Activated naive CD8-positive, alpha-beta T cell treated with anti-CD3 and anti-CD28 coated beads, Interleukin-2, amount 10 ng/mL, durations not matched to agents 7 days and 5 days (primary cell): ENCODE measurements around the gene PDE6B. TPM values are rescaled to one million over a fixed set of nuclear protein-coding genes. Genes with fewer than 3 reads are reported as not detected.
"Not testable (repeated sequence)": the region's sequence is repeated elsewhere in the genome, so short reads cannot be mapped to it uniquely, and the experiment has no call there.

Source experiments
- ATAC-seq: fragments of 150-1000 bp; cut with Tn5 transposase; one replicate; pipeline ENCODE4 v1.10.0; 2021; ENCODE audit warnings: low read depth, moderate library complexity
- POLR2A ChIA-PET: fragments of 350-600 bp; sonication (Branson Sonifier 250); formaldehyde crosslinking; loops from one replicate; lab custom pipeline; 2021; ENCODE audit warnings: antibody characterized with exemption; lab: Charles Lee
- DNase-seq: peaks from one replicate; pipeline ENCODE4 v3.0.0; 2021
- H3K27ac Mint-ChIP-seq: one replicate; pipeline ENCODE4 v1.8.0; 2022; ENCODE audit warnings: mild to moderate bottlenecking, mixed read lengths
- H3K27me3 Mint-ChIP-seq: one replicate; pipeline ENCODE4 v1.8.0; 2022; ENCODE audit warnings: mild to moderate bottlenecking, moderate library complexity, mixed read lengths
- H3K36me3 Mint-ChIP-seq: one replicate; pipeline ENCODE4 v1.8.0; 2021; ENCODE audit warnings: mild to moderate bottlenecking, mixed read lengths
- H3K4me1 Mint-ChIP-seq: one replicate; pipeline ENCODE4 v1.8.0; 2021; ENCODE audit warnings: mixed read lengths
- H3K4me3 Mint-ChIP-seq: one replicate; pipeline ENCODE4 v1.8.0; 2022; ENCODE audit warnings: mild to moderate bottlenecking, moderate library complexity, mixed read lengths
- H3K9me3 Mint-ChIP-seq: one replicate; pipeline ENCODE4 v1.8.0; 2021; ENCODE audit warnings: mixed read lengths
- total RNA-seq, 2 experiments: library from RNA; stranded (reverse); gene quantifications; one replicate each; pipeline ENCODE4 v1.2.3, GENCODE V29; 2021

Gene PDE6B
- total RNA-seq, 2 experiments from 2014 or later = 16.6 to 23.2 TPM

DNA sequence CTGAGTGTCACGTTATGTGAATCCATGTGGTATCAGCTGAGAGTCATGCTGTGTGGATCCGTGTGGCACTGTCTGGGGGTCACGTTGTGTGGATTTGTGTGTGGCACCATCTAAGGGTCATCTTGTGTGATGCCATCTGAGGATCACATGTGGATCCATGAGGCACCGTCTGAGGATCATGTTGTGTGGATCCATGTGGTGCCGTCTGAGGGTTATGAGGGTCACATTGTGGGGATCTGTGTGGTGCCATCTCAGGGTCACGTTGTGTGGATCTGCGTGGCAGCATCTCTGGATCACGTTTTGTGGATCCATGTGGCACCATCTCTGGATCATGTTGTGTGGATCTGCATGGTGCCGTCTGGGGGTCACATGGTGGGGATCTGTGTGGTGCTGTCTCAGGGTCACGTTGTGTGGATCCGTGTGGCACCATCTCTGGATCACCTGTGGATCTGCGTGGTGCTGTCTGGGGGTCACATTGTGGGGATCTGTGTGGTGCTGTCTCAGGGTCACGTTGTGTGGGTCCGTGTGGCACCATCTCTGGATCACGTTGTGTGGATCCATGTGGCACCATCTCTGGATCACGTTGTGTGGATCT is 6.9 kb downstream of the PDE6B start:
- Mint-ChIP-seq H3K27me3 (peaks cover 2% of the 10 kb centered on the region), H3K4me1 (no peaks in the 10 kb centered on the region), H3K9me3 (peaks cover 11% of the 10 kb centered on the region), H3K4me3 (no peak overlapping the region), H3K27ac (no peak overlapping the region), H3K36me3 (no peaks in the 10 kb centered on the region)
- ATAC-seq (no peak), DNase-seq (no peak)
- POLR2A ChIA-PET = no interaction called here

DNA sequence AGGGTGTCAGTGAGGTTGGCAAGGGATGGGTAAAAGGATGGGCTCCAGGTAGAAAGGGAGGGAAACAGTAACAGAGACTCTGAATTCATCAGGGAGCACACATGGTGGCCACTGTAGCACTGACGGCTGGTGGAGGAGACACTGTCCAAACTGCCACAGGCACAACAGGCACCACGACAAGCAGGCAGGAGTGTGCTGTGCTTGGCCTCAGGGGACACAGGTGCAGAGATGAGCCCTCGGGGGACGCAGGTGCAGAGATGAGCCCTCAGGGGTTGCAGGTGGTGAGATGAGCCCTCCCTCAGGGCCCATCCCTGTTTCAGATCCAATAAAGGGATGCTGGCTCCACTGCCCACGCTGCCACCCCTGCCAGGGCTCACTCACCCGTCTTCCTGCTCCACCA is 7.6 kb downstream of the PDE6B start:
- POLR2A ChIA-PET = no interaction called here
- no peaks in the 10 kb centered on the region for H3K36me3 Mint-ChIP-seq
- ATAC-seq = no peak
- H3K9me3 Mint-ChIP-seq = peaks cover 11% of the 10 kb centered on the region
- DNase-seq = no peak
- H3K27me3 Mint-ChIP-seq = peaks cover 3% of the 10 kb centered on the region
- H3K4me1 Mint-ChIP-seq = no peaks in the 10 kb centered on the region
- no peak overlapping the region for H3K4me3 Mint-ChIP-seq
- H3K27ac Mint-ChIP-seq = no peak overlapping the region

DNA sequence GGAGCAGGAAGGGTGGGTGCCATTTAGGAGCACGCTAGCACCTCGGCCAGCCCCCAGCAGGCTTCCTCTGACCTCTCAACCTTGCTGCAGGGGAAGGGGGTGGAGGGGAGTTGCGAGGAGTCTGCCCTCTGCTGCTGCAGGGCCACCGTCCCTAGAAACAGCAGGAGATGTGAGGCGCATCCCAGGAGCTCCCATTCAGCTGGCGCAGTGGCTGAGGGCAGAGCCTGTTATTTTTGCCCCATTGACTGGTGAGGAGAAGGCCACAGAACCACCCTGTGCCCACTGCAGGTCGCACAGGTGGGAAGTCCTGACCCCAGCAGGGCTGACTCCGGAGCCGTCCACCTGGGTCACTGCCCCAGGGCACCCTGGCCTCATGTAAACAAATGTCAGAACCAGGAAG is 8.0 kb downstream of the PDE6B start:
- Mint-ChIP-seq H3K4me1 (no peaks in the 10 kb centered on the region), H3K9me3 (peaks cover 11% of the 10 kb centered on the region), H3K27ac (no peak overlapping the region), H3K27me3 (peaks cover 3% of the 10 kb centered on the region), H3K4me3 (no peak overlapping the region), H3K36me3 (no peaks in the 10 kb centered on the region)
- ATAC-seq (no peak), DNase-seq (no peak)
- POLR2A ChIA-PET = no interaction called here

DNA sequence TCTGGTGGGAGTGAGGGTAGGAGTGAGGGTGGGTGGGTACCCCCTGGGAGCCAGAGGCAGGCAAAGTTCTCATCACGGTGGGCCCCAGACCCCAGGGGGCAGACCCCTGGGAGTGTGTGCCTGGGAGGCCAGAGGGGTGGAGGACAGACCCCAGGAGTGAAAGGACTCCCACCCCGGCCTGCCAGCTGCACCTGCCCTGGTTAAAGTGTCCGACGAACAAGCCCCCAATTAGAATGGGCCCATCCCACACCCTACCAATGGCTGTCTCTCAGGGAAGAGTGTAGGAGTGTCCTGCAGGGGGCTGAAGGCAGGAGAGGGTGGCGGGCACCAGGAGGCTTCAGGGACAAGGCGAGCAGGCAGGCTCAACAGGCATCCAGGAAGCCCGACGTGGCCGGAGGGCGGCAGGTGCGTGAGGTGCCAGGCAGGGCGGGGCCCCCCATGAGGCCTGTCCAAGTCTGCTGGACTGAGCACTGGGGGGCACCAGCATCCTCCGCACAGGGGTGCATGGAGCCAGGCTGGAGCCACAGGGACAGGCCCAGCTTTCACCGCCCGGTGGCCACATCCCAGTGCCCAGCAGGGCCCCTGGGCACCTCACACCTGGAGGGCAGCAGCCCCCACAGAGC is 8.7 kb downstream of the PDE6B start:
- no peak for ATAC-seq
- H3K36me3 Mint-ChIP-seq = no peaks in the 10 kb centered on the region
- H3K27me3 Mint-ChIP-seq = peaks cover 3% of the 10 kb centered on the region
- no peak overlapping the region for H3K4me3 Mint-ChIP-seq
- peaks cover 11% of the 10 kb centered on the region for H3K9me3 Mint-ChIP-seq
- POLR2A ChIA-PET = no interaction called here
- no peak for DNase-seq
- no peak overlapping the region for H3K27ac Mint-ChIP-seq
- H3K4me1 Mint-ChIP-seq = no peaks in the 10 kb centered on the region

DNA sequence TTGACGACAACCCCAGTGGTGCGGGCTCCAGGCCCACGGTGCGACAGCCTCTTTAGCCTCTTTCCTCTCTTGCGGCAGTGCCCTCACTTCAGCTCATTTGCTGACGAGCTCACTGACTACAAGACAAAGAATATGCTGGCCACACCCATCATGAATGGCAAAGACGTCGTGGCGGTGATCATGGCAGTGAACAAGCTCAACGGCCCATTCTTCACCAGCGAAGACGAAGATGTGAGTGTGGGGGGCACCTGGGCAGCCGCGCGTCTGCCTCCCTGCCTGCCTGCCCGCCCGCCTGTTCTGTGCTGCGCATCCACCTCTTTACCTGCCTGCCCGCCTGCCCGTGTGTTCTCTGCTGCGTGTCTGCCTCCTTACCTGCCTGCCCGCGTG is 9.2 kb downstream of the PDE6B start:
- H3K27me3 Mint-ChIP-seq = peaks cover 3% of the 10 kb centered on the region
- no peaks in the 10 kb centered on the region for H3K4me1 Mint-ChIP-seq
- no peak overlapping the region for H3K4me3 Mint-ChIP-seq
- DNase-seq (no peak), ATAC-seq (no peak)
- H3K9me3 Mint-ChIP-seq = peaks cover 11% of the 10 kb centered on the region
- POLR2A ChIA-PET = no interaction called here
- no peaks in the 10 kb centered on the region for H3K36me3 Mint-ChIP-seq
- H3K27ac Mint-ChIP-seq = no peak overlapping the region

DNA sequence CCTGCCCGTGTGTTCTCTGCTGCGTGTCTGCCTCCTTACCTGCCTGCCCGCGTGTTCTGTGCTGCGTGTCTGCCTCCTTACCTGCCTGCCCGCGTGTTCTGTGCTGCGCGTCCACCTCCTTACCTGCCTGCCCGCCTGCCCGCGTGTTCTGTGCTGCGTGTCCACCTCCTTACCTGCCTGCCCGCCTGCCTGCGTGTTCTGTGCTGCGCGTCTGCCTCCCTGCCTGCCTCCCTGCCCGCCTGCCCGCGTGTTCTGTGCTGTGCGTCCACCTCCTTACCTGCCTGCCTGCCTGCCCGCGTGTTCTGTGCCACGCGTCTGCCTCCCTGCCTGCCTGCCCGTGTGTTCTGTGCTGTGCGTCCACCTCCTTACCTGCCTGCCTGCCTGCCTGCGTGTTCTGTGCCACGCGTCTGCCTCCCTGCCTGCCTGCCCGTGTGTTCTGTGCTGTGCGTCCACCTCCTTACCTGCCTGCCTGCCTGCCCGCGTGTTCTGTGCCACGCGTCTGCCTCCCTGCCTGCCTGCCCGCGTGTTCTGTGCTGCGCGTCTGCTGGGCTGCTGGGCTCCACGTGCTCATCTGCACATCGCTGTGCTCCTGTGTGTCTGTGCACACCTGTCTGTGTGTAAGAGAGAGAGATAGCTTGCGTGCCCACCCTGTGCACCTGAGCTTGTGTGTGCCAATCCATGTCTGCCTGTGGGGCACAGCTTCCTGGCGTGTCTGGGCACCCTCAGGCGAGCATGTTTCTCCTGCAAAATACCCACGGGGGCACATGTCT is 9.9 kb downstream of the PDE6B start:
- ATAC-seq, H3K27ac Mint-ChIP-seq, H3K36me3 Mint-ChIP-seq, H3K4me1 Mint-ChIP-seq, POLR2A ChIA-PET, H3K27me3 Mint-ChIP-seq, H3K4me3 Mint-ChIP-seq, DNase-seq: not testable (repeated sequence)
- peaks cover 11% of the 10 kb centered on the region for H3K9me3 Mint-ChIP-seq

DNA sequence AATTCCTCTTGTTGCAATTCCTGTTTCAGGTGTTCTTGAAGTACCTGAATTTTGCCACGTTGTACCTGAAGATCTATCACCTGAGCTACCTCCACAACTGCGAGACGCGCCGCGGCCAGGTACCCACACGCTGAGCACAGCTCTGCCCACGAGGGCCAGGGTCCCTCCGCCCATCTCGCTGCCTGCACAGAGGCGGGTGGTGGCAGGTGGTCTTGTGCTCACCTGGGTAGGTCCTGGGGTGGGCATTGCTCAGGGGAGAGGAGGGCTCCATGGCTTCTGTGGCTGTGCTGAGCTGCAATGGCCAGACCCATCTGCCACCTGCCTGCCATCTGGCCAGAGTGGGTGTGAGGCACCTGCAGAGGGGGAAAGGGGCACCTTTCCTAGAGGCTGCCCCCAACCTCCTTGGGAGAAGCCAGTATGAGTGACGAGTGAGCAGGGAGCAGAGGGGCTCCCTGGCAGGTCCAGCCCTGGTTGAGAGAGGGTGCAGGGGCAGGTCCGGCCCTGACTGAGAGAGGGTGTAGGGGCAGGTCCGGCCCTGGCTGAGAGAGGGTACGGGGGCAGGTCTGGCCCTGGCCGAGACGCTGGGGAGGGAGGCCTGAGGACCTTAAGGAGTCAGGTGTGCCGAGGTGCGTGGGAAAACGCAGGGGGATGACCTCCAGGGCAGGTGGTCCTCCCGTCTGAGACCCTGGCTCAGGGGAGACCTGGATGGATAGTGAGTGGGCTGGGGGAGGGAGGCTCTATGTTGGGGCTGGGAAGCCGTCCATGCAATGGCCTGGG is 10.7 kb downstream of the PDE6B start:
- ATAC-seq (no peak), DNase-seq (no peak)
- Mint-ChIP-seq H3K27ac (no peak overlapping the region), H3K4me3 (no peak overlapping the region), H3K27me3 (peaks cover 3% of the 10 kb centered on the region), H3K4me1 (no peaks in the 10 kb centered on the region), H3K36me3 (no peaks in the 10 kb centered on the region), H3K9me3 (peaks cover 14% of the 10 kb centered on the region)
- POLR2A ChIA-PET = no interaction called here

DNA sequence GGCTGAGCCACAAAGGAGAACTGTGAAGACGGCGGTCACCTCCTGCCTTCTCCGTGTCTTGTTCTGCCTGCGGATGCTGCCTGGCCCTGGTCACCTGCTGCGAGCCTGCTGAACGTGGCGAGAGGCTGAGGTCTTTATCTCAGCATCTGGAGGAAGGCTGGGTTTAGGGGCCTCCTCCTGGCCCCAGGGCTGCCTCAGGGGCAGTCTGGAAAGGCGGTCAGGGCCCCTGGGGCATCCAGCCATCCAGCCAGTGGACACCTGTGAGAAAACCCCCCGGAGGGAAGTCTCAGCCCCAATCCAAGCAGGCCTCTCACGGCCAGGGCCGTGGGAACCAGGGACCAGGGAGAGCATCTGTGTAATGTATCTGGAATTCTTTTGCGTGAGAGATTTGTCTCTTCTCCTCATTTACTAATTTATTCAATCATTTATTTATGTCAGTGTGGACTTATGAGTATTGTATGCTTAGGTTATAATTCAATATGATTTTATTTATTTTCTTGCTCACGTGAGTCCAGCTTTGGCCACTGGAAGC is 11.3 kb downstream of the PDE6B start:
- POLR2A ChIA-PET = no interaction called here
- H3K36me3 Mint-ChIP-seq = no peaks in the 10 kb centered on the region
- H3K27me3 Mint-ChIP-seq = peaks cover 3% of the 10 kb centered on the region
- H3K9me3 Mint-ChIP-seq = peaks cover 11% of the 10 kb centered on the region
- ATAC-seq = no peak
- no peak for DNase-seq
- no peak overlapping the region for H3K4me3 Mint-ChIP-seq
- no peak overlapping the region for H3K27ac Mint-ChIP-seq
- H3K4me1 Mint-ChIP-seq = no peaks in the 10 kb centered on the region

DNA sequence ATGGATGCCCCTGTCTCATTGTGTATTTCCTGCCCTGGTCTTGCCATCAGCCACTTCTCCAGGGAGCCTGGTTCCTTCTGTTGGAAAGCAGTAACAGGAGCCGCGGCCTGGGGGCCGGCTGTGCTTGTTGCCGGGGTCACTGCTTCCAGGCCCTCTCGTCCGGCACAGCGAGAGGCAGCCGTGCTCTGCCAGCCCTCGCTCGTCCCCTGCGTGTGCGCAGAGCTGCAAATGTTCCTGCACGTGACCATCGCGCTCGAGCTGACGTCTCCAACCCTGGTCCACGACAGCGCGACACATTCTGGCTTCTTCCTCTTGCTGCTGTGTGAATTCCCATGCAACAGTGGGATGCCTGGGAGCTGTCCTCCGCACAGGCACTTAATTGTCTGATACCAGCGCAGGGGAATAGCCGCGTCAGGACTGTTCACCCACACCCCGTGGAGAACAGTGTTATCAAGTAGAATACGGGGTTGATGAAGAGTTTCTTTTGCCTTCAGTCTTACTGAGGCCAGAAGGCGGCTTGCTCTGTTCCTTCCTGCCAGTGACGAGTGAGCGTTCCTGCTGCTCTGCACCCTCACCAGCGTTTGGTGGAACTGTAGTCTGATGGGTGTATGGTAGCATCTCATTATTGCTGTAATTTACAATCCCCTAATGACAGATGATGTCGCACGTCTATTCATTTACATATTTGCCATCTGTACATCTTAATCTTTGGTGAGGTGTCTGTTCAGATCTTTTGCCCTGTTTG is 12.3 kb downstream of the PDE6B start:
- H3K4me1 Mint-ChIP-seq = no peaks in the 10 kb centered on the region
- ATAC-seq (no peak), DNase-seq (no peak)
- POLR2A ChIA-PET = no interaction called here
- H3K27me3 Mint-ChIP-seq = peaks cover 3% of the 10 kb centered on the region
- no peak overlapping the region for H3K4me3 Mint-ChIP-seq
- H3K36me3 Mint-ChIP-seq = no peaks in the 10 kb centered on the region
- peaks cover 5% of the 10 kb centered on the region for H3K9me3 Mint-ChIP-seq
- no peak overlapping the region for H3K27ac Mint-ChIP-seq

DNA sequence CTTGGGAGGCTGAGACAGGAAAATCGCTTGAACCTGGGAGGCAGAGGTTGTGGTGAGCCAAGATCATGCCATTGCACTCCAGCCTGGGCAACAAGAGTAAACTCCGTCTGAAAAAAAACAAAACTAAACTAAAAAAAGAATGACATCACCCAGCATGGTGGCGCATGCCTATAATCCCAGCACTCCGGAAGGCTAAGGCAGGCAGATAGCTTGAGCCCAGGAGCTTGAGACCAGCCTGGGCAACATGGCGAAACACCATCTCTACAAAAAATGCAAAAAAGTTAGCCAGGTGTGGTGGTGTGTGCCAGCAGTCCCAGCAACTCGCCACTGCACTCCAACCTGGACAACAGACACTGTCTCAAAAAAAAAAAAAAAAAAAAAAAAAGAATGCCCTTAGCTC is 17.0 kb downstream of the PDE6B start:
- H3K4me1 Mint-ChIP-seq, H3K27ac Mint-ChIP-seq, ATAC-seq, H3K9me3 Mint-ChIP-seq, DNase-seq, H3K27me3 Mint-ChIP-seq, H3K36me3 Mint-ChIP-seq, POLR2A ChIA-PET, H3K4me3 Mint-ChIP-seq: not testable (repeated sequence)

DNA sequence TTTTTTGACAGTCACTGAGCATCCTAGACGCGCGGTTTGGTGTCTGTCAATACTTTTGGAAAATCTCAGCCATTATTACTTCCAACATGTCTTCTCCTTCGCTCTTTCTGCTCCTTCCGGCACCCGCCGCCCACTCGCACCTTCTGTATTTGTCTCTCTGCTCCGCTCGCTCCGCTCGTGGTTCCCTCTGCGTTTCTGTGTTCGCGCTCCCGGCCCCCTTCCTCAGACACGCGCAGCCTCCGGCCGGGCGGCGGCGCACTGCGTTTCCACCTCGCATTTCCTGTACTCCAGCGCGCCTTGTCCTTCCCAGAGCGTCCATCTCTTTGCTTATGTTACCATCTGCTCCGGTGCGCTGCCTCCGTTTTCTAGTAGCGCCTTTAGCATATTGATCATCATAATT is 21.1 kb downstream of the PDE6B start:
- H3K36me3 Mint-ChIP-seq = no peaks in the 10 kb centered on the region
- ATAC-seq = no peak
- no peaks in the 10 kb centered on the region for H3K4me1 Mint-ChIP-seq
- H3K27me3 Mint-ChIP-seq = peaks cover 4% of the 10 kb centered on the region
- no peak for DNase-seq
- peak overlapping the region; percentile 46 for H3K4me3 Mint-ChIP-seq
- POLR2A ChIA-PET = no interaction called here
- peaks cover 3% of the 10 kb centered on the region for H3K9me3 Mint-ChIP-seq
- H3K27ac Mint-ChIP-seq = no peak overlapping the region

DNA sequence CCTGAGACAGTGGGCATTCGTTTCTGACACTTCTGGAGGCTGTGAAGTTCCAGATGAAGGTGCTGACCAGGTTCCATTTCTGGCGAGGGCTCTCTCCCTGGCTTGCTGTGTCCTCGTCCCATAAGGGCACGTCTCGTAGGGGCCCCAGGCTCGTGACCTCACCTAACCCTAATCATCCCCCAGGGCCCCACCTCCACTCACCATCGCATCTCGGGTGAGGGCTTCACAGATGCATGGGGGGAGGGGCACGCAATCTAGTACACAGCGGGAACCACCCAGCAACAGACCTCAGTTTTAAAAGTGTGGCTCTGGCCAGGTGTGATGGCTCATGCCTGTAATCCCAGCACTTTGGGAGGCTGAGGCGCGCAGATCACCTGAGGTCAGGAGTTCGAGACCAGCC is 22.1 kb downstream of the PDE6B start:
- Mint-ChIP-seq H3K4me1 (no peaks in the 10 kb centered on the region), H3K4me3 (no peak overlapping the region), H3K27me3 (peaks cover 4% of the 10 kb centered on the region), H3K36me3 (no peaks in the 10 kb centered on the region), H3K9me3 (peaks cover 3% of the 10 kb centered on the region), H3K27ac (no peak overlapping the region)
- DNase-seq (no peak), ATAC-seq (no peak)
- POLR2A ChIA-PET = no interaction called here
